H1 (cell line): ENCODE results near the gene RAB40C. TPM values are rescaled to one million over a fixed set of nuclear protein-coding genes. Genes with fewer than 3 reads are reported as not detected.

ENCODE experiments used
- CTCF ChIA-PET: fragments of 300-600 bp; sonication (Branson Sonifier 250); formaldehyde crosslinking; loops from one replicate; lab custom pipeline; 2021; ENCODE audit not compliant: partially characterized antibody; lab: Charles Lee
- POLR2A ChIA-PET: fragments of 300-600 bp; sonication (Branson Sonifier 250); formaldehyde crosslinking; loops from one replicate; lab custom pipeline; 2021; ENCODE audit warnings: inconsistent platforms; ENCODE audit not compliant: partially characterized antibody; lab: Charles Lee
- DNase-seq, 2 experiments: peaks; one replicate each; pipeline versions ENCODE4 v3.0.0 to v3.0.0-alpha.2; 2010 to 2022; ENCODE audit warnings: low spot score in 2 of 2, low read depth in 1 of 2, mixed read lengths in 1 of 2
- FAIRE-seq: peaks from 2 replicates; lab custom pipeline; 2011; peaks lifted over from hg19 to GRCh38; lab: Jason Lieb, UNC
- H2AFZ ChIP-seq: 2 replicates; pipeline ENCODE4 v1.8.1; 2012; ENCODE audit warnings: low read length, inconsistent platforms
- H2AK5ac ChIP-seq: 2 replicates; pipeline ENCODE4 v1.6.1; 2013; ENCODE audit warnings: low read depth, low read length
- H2BK120ac ChIP-seq: replicated peaks from 2 replicates; pipeline ENCODE3; 2013; ENCODE audit warnings: low read depth, low read length, inconsistent platforms
- H2BK12ac ChIP-seq: 2 replicates; pipeline ENCODE4 v1.6.1; 2013; ENCODE audit warnings: low read depth, low read length
- H2BK15ac ChIP-seq: 2 replicates; pipeline ENCODE4 v1.6.1; 2013; ENCODE audit warnings: low read length
- H2BK20ac ChIP-seq: 2 replicates; pipeline ENCODE4 v1.6.1; 2013; ENCODE audit warnings: low read length
- H2BK5ac ChIP-seq: 2 replicates; pipeline ENCODE4 v1.6.1; 2013; ENCODE audit warnings: low read depth, low read length
- H3K14ac ChIP-seq: 2 replicates; pipeline ENCODE4 v1.6.1; 2013; ENCODE audit warnings: inconsistent platforms; ENCODE audit not compliant: insufficient read length
- H3K18ac ChIP-seq: 2 replicates; pipeline ENCODE4 v1.6.1; 2013; ENCODE audit warnings: low read length; ENCODE audit errors: extremely low read depth
- H3K23ac ChIP-seq: 2 replicates; pipeline ENCODE4 v1.6.1; 2013; ENCODE audit warnings: inconsistent platforms; ENCODE audit not compliant: insufficient read length
- H3K23me2 ChIP-seq: 2 replicates; pipeline ENCODE4 v1.6.1; 2013; ENCODE audit warnings: low read depth, low read length
- H3K27ac ChIP-seq: 2 replicates; pipeline ENCODE4 v1.6.1; 2011; ENCODE audit warnings: low read depth, low read length, inconsistent platforms
- H3K27me3 ChIP-seq, 4 experiments: replicated peaks in 1 of 4; 1 replicate in 1 of 4; 2 replicates in 3 of 4; pipeline versions ENCODE4 v1.6.1 to v1.8.1; 2011 to 2013; ENCODE audit warnings: low read length in 3 of 4, mild to moderate bottlenecking in 3 of 4, inconsistent platforms in 2 of 4, mixed read lengths in 2 of 4, moderate library complexity in 1 of 4; ENCODE audit not compliant: control insufficient read depth in 3 of 4, insufficient read depth in 3 of 4; ENCODE audit errors: extremely low read depth in 1 of 4
- H3K36me3 ChIP-seq, 4 experiments: 2 replicates each; pipeline versions ENCODE4 v1.6.1 to v1.8.1; 2011 to 2013; ENCODE audit warnings: mild to moderate bottlenecking in 4 of 4, low read length in 3 of 4, moderate library complexity in 2 of 4, control low read depth in 1 of 4, inconsistent platforms in 1 of 4; ENCODE audit not compliant: insufficient read depth in 4 of 4, control insufficient read depth in 2 of 4
- H3K4ac ChIP-seq: replicated peaks from 2 replicates; pipeline ENCODE3; 2013; ENCODE audit warnings: low read length, low read depth, mixed read lengths, inconsistent platforms; ENCODE audit not compliant: insufficient read length
- H3K4me1 ChIP-seq, 4 experiments: replicated peaks in 1 of 4; 1 replicate in 1 of 4; 2 replicates in 3 of 4; pipeline versions ENCODE4 v1.6.1 to v1.8.1; 2011 to 2013; ENCODE audit warnings: low read length in 3 of 4, inconsistent platforms in 2 of 4, mixed read lengths in 1 of 4; ENCODE audit not compliant: insufficient read depth in 4 of 4, control insufficient read depth in 3 of 4
- H3K4me2 ChIP-seq, 2 experiments: 2 replicates each; pipeline versions ENCODE4 v1.6.1 to v1.8.1; 2011 to 2013; ENCODE audit warnings: low read depth in 2 of 2, low read length in 2 of 2, control low read depth in 1 of 2, inconsistent platforms in 1 of 2, mild to moderate bottlenecking in 1 of 2; ENCODE audit not compliant: insufficient read depth in 1 of 2
- H3K4me3 ChIP-seq, 4 experiments: fragments of 200-600, 300-600 bp in 1 of 4; sonication (generic), shearing (Covaris generic), sonication (Bioruptor Twin) in 1 of 4; 2 replicates each; pipeline versions ENCODE4 v1.5.1 to v1.8.1; 2011 to 2016; ENCODE audit warnings: low read length in 4 of 4, low read depth in 3 of 4, control low read depth in 2 of 4, inconsistent platforms in 2 of 4, mild to moderate bottlenecking in 2 of 4, mixed read lengths in 1 of 4, moderate library complexity in 1 of 4; ENCODE audit not compliant: insufficient read depth in 2 of 4; ENCODE audit errors: extremely low read depth in 1 of 4
- H3K56ac ChIP-seq: replicated peaks from 2 replicates; pipeline ENCODE3; 2013; ENCODE audit warnings: low read depth, mild to moderate bottlenecking, mixed read lengths, low read length, inconsistent platforms; ENCODE audit not compliant: insufficient read length
- H3K79me1 ChIP-seq: 2 replicates; pipeline ENCODE4 v1.6.1; 2013; ENCODE audit warnings: low read depth, low read length, control low read depth
- H3K79me2 ChIP-seq, 2 experiments: 2 replicates each; pipeline versions ENCODE4 v1.6.1 to v1.8.1; 2012 to 2013; ENCODE audit warnings: low read length in 2 of 2, mild to moderate bottlenecking in 2 of 2, inconsistent platforms in 1 of 2; ENCODE audit not compliant: insufficient read depth in 2 of 2, control insufficient read depth in 1 of 2
- H3K9ac ChIP-seq, 4 experiments: replicated peaks in 1 of 4; 1 replicate in 1 of 4; 2 replicates in 3 of 4; pipeline versions ENCODE4 v1.6.1 to v1.8.1; 2011 to 2013; ENCODE audit warnings: low read depth in 3 of 4, low read length in 3 of 4, control low read depth in 2 of 4, mild to moderate bottlenecking in 2 of 4, moderate library complexity in 2 of 4, inconsistent platforms in 1 of 4; ENCODE audit errors: extremely low read depth in 1 of 4
- H3K9me3 ChIP-seq, 2 experiments: 2 replicates each; pipeline versions ENCODE4 v1.6.1 to v1.8.1; 2012 to 2013; ENCODE audit warnings: mild to moderate bottlenecking in 2 of 2, moderate library complexity in 2 of 2, control low read depth in 1 of 2, inconsistent platforms in 1 of 2, low read depth in 1 of 2, low read length in 1 of 2, mixed read lengths in 1 of 2; ENCODE audit not compliant: insufficient read depth in 2 of 2
- H4K20me1 ChIP-seq, 2 experiments: replicated peaks in 1 of 2; 2 replicates each; pipeline versions ENCODE3 to v1.8.1; 2011 to 2013; ENCODE audit warnings: inconsistent platforms in 2 of 2, low read length in 2 of 2, mild to moderate bottlenecking in 1 of 2; ENCODE audit not compliant: insufficient read depth in 2 of 2, control insufficient read depth in 1 of 2
- H4K5ac ChIP-seq: 2 replicates; pipeline ENCODE4 v1.6.1; 2013; ENCODE audit warnings: low read length, low read depth, mixed read lengths, inconsistent platforms; ENCODE audit not compliant: insufficient read length
- H4K8ac ChIP-seq: 2 replicates; pipeline ENCODE4 v1.8.0; 2013; ENCODE audit warnings: mild to moderate bottlenecking, moderate library complexity, low read length, inconsistent platforms; ENCODE audit not compliant: insufficient read depth; ENCODE audit errors: extremely low read depth
- H4K91ac ChIP-seq: replicated peaks from 2 replicates; pipeline ENCODE3; 2013; ENCODE audit warnings: low read length, mixed read lengths, inconsistent platforms; ENCODE audit not compliant: insufficient read length
- TAF1 ChIP-seq: IDR thresholded peaks from 2 replicates; pipeline ENCODE4 v1.6.1; 2011; ENCODE audit warnings: mild to moderate bottlenecking, low read depth, low read length
- WGBS, 2 experiments: shearing (Covaris generic) in 1 of 2; methylation state at CpG; one replicate each; pipeline versions ENCODE4 v1.1.6 to v1.1.7; 2013 to 2015; ENCODE audit warnings: low lambda C conversion rate in 2 of 2, mixed read lengths in 2 of 2, inconsistent platforms in 1 of 2, low coverage in 1 of 2, missing lambda C conversion rate in 1 of 2; ENCODE audit not compliant: insufficient replicate concordance in 2 of 2, insufficient coverage in 1 of 2, insufficient read length in 1 of 2; ENCODE audit errors: extremely low coverage in 1 of 2, missing lambda C conversion rate in 1 of 2; 5-methylcytosine and 5-hydroxymethylcytosine counted together
- polyA plus RNA-seq, 7 experiments: library from polyadenylated mRNA; depleted of rRNA in 3 of 7; stranded (reverse) in 5 of 7; unstranded in 2 of 7; fragments of >200 nt in 5 of 7; fragments of 200-250 nt in 2 of 7; gene quantifications; 1 replicate in 5 of 7; 2 replicates in 1 of 7; 4 replicates in 1 of 7; pipeline versions ENCODE4 v1.2.1 to v1.2.3, GENCODE V29; 2011 to 2013; ENCODE audit warnings: missing spikeins in 2 of 7, mixed read lengths in 2 of 7
- total RNA-seq: library from RNA; stranded (reverse); fragmentation: NEBNext Ultra II Directional; extraction: Animal tissue kit (Norgen Biotek cat#: 25700); gene quantifications from 2 replicates; pipeline ENCODE4 v1.2.1, GENCODE V29; 2021

Gene RAB40C
- total and polyA plus RNA-seq, 2 of the 8 experiments (the other 6 are each of a cell fraction or from before 2014, with no cell fraction given), result 13.9 to 15.6 TPM

- Histone ChIP-seq H4K8ac (no peak overlapping the region), H3K4me1 (peaks cover 0 to 4% (median under 1%) of the 10 kb centered on the region in 4 experiments; a peak in 4 of 7 replicates), H3K14ac (no peak overlapping the region), H2BK20ac (no peak overlapping the region), H3K23ac (no peak overlapping the region), H3K79me2 (no peaks in the 10 kb centered on the region), H2AK5ac (no peak overlapping the region)
- TF ChIP-seq TAF1, result no peak
- TF ChIP-seq, all 59 proteins: peak for 0
- no peaks in the 10 kb centered on the region for H3K27me3 ChIP-seq
- no peaks in the 10 kb centered on the region for H3K9me3 ChIP-seq
- H3K56ac ChIP-seq, result no peak overlapping the region
- peaks cover 0 to 4% of the 10 kb centered on the region in 2 experiments for H4K20me1 ChIP-seq
- WGBS, 2 experiments, result 94% methylated on average over 16 of the region's 22 CpGs; no CpG with 5 or more reads in 1 of the 2 experiments
- H3K4ac ChIP-seq, result no peak overlapping the region
- H3K23me2 ChIP-seq, result peaks cover 7% of the 10 kb centered on the region
- FAIRE-seq (no peak), DNase-seq (no peak)
- H3K27ac ChIP-seq, result no peak overlapping the region
- H2BK15ac ChIP-seq, result no peak overlapping the region
- H2BK5ac ChIP-seq, result no peak overlapping the region
- no peaks in the 10 kb centered on the region; the same call in 1 of the 2 replicates for H3K79me1 ChIP-seq
- ChIA-PET CTCF (interaction anchor here (0.7 to 7.9 kb wide), 4 partner anchors 12 to 51 kb away, joined by 3 to 104 read pairs (median 4); partner anchors contain the start of gene RHOT2), POLR2A (interaction anchor here (0.8 to 1.9 kb wide), 3 partner anchors 16 to 77 kb away, joined by 3 to 4 read pairs (median 3); partner anchors contain the start of gene RHOT2)
- H3K18ac ChIP-seq, result no peak overlapping the region
- no peak overlapping the region for H2AFZ ChIP-seq
- no peak overlapping the region for H3K9ac ChIP-seq
- no peak overlapping the region for H3K4me2 ChIP-seq
- no peak overlapping the region for H3K4me3 ChIP-seq
- no peak overlapping the region for H2BK120ac ChIP-seq
- H4K91ac ChIP-seq, result no peak overlapping the region
- H4K5ac ChIP-seq, result no peak overlapping the region
- H3K36me3 ChIP-seq, result peaks cover 0 to 28% (median 1%) of the 10 kb centered on the region in 4 experiments; a peak in 1 of 8 replicates
- H2BK12ac ChIP-seq, result no peak overlapping the region
These were observed 62.0 kb downstream of the RAB40C start for GRCh38 chr16:651844-652243.
